HG02885 (cell line): ENCODE results near the gene GPRC5C.
"Not testable (repeated sequence)": the region's sequence is repeated elsewhere in the genome, so short reads cannot be mapped to it uniquely, and the experiment has no call there.

Source experiments
- ATAC-seq: cut with Tn5 transposase; IDR thresholded peaks from one replicate; pipeline ENCODE4 v1.9.1; 2021; ENCODE audit warnings: mild to moderate bottlenecking; ENCODE audit not compliant: unreplicated experiment, poor library complexity

GPRC5C gene

GRCh38 chr17:74465378-74466110, 33.7 kb downstream of the GPRC5C start:
- ATAC-seq = no peak

DNA sequence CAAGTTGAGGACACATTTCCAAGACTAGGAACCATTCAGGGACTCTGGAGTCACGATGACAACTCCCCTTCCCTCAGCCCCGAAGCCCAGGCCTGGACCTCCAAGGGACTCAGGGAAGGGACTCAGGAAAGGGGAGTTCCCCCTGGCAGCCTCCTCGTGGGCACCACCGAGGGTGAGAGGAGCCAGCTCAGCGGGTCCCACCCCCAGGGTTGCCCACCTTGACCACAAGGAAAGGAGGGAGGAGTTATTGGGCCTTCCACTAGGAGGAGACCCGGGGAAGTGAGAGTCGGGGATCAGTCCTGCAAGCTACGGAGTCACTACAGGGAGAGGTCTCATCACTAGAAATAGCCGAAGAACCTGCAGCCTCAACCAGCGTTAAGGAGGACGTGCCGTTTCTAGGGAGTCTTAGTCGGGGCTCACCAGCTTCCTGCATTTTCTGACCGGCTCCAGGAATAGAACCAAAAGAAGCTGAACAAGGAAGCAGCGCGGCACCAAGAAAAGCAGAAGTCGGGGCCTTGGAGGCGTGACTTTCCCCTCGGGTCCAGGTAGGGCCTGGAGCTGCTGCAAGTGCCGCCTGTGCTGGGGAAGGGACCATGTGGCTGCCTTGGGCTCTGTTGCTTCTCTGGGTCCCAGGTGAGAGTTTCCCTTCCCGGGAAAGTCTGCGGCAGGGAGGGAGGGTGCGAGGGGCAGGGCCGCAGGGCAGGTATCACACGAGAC, 34.4 kb downstream of the GPRC5C start, which contains the start of gene CD300A:
TSS of gene CD300A (plus strand) at position 524 of the 717 bp plus-strand sequence. CDS start at position 594, 70 bp downstream.
- no peak for ATAC-seq

DNA sequence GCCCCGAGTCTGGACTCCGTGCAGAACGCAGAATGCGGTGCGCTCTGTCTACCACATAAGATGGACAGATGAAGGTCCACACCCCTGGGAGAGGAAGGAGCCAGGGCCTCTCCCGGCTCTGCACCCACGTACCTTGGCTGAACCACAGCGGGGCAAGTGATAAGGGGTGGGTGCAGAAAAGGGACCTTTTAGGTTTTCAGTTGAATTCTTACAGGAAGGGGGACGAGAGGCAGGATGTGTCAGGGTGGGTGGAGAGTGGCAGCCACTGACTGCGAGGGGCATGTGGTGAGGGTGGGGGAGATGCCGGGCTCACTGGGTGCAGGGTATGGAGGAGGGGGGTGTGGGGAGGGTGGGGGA, 34.9 kb downstream of the GPRC5C start:
- ATAC-seq = no peak

DNA sequence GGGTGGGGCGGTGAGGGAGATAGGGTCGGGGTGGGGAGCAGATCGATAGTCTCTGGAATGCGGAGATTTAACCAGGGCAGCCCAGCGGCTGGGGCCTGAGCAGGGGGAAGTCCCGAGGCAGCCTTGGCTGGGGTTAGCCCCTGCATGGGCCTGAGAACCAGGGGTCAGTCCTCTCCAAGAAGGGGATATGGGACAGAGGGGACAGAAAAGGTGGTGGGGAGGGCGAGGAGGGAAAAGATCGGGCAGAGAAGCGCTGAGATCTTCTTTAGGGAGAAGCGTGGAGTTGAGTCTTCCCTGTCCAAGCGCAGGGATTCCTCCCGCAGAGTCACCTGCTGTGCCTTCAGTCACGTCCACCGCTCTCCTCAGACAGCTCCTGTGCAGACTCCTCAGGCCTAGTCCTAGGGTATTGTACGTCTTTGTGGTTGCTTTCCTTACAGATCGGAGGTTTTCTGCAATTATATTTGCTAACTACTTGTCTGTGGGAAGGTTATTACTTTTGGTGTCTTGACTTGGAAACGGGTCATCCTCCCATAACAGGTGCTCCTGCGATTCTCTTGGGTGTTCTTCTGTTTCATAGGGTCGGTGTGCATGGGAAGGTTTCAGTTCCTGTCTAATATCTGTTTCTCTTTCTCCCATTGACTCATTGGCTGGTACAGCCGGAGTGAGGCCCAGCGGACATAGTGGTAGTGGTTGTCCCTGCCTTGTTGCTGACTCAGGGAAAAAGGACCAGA, 35.5 kb downstream of the GPRC5C start:
- ATAC-seq = peak; percentile 74

GRCh38 chr17:74471341-74471740, 39.5 kb downstream of the GPRC5C start:
- no peak for ATAC-seq

GRCh38 chr17:74472890-74473289, 41.0 kb downstream of the GPRC5C start:
- no peak for ATAC-seq

GRCh38 chr17:74473294-74473693, 41.4 kb downstream of the GPRC5C start:
- ATAC-seq = no peak

GRCh38 chr17:74474043-74474792, 42.3 kb downstream of the GPRC5C start:
- no peak for ATAC-seq

DNA sequence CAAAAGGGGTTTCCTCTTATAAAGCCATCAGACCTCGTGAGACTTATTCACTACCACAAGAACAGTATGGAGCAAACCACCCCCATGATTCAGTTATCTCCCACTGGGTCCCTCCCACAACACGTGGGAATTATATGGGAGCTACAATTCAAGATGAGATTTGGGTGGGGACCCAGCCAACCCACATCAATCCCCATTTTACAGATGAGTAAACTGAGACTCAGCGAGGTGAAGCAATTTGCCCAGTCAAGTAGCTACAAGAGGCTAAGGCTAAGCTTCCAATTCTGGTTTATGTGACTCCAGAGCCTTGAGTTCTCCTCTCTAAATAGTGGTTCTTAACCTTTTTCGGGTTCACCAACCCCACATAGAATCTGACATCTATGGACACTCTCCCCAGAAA, 43.3 kb downstream of the GPRC5C start:
- ATAC-seq = no peak

DNA sequence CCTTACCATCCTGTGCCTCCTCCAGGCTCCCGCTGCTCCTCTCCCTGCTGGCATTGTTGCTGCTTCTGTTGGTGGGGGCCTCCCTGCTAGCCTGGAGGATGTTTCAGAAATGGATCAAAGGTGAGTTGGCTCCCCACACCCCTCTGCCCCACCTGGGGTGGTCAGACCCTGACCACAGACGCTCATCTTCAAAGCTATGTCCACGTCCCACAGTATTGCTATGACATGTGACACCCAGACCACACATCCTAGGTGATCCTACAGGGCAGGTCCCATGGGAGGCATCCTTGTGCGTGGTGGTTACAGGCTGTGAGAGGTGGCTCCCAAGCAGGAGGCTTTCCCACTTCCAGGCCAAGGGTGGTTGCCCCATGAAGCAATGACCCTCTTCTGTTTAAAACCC, 45.5 kb downstream of the GPRC5C start:
- no peak for ATAC-seq

- no peak for ATAC-seq
Observed at GRCh38 chr17:74478420-74479100, 46.7 kb downstream of the GPRC5C start.

- no peak for ATAC-seq
Observed at GRCh38 chr17:74480290-74480689, 48.4 kb downstream of the GPRC5C start.

GRCh38 chr17:74481621-74482020, 49.7 kb downstream of the GPRC5C start:
- no peak for ATAC-seq

- no peak for ATAC-seq
Observed at GRCh38 chr17:74484066-74484465, 52.2 kb downstream of the GPRC5C start.

DNA sequence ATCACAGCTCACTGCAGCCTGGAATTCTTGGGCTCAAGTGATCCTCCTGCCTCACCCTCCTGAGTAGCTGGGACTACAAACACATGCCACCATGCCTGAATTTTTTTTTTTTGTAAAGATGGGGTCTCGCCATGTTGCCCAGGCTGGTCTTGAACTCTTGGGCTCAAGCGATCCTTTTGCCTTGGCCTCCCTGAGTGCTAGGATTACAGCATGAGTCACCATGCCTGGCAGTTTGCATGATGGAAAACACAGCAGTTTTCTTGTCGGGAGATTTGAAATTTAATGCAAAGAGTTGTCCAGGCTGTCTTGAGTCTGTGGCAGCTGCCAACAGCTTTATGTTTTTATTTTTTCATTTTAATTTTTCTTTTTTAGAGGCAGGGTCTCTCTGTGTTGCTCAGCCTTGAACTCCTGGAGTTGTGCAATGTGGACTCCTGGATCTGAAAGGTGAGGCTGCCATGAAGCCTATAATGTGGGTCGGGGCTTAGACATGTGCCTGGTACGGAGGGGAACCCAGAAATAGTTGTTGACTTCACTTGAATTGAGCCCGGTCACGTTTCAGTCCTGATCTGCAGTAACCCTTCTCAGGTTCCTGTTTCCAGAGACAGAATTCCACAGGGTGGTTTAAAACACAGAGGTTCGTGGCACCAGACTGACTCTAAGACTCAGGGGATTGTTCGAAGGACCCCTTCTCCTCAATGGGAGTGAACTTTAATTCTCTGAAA, 53.3 kb downstream of the GPRC5C start:
- ATAC-seq = no peak

GRCh38 chr17:74485841-74486240, 54.0 kb downstream of the GPRC5C start:
- no peak for ATAC-seq

GRCh38 chr17:74488276-74488675, 56.4 kb downstream of the GPRC5C start:
- ATAC-seq = not testable (repeated sequence)

DNA sequence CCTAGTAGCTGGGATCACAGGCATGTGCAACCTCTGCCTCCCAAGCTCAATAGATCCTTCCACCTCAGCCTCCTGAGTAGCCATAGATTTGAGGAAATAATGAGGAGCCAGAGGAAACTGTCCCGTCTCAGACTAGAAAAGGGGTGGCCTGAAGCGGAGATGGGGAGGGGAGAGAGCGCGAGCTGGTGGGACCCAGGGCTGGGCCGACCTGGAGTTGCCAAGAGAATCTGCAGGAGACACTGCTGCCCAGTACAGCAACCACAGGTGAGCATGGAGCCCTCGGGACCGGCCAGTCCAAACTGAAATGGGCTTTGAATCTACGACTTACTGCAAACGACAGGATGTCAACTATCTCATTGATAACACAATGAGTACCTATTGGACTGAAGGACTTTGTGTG, 58.8 kb downstream of the GPRC5C start:
- ATAC-seq = no peak

GRCh38 chr17:74491626-74492025, 59.7 kb downstream of the GPRC5C start:
- no peak for ATAC-seq
